ENCODE measurements around the gene DKK1.

GRCh38 chr10:52331638-52332364, 17.7 kb downstream of the DKK1 start:
- TF ChIP-seq CTCF (IDR thresholded peaks at IDR 0.05) (no peak), ZFX (IDR thresholded peaks at IDR 0.05; ENCODE audit: borderline replicate concordance) (no peak)

Measured in 22Rv1 (cell line).